Esophagus muscularis mucosa (tissue), 3 donors: Measurements from ENCODE around the gene ULK4.

Experiments used
- POLR2AphosphoS5 ChIP-seq, 2 donors: sonication (generic); formaldehyde crosslinking; IDR thresholded peaks; one replicate each; pipeline ENCODE4 v1.6.1; 2017; ENCODE audit warnings: antibody characterized with exemption in 2 of 2
- TF ChIP-seq, protein P1 (sequence below), 3 experiments: fragments of 200-600 bp in 2 of 3; fragments of 450-650 bp in 1 of 3; sonication (generic) in 2 of 3; IDR thresholded peaks; one replicate each; pipeline ENCODE4 v1.5.1; 2017 to 2019; ENCODE audit warnings: antibody characterized with exemption in 3 of 3, mild to moderate bottlenecking in 2 of 3, moderate library complexity in 1 of 3

DNA sequence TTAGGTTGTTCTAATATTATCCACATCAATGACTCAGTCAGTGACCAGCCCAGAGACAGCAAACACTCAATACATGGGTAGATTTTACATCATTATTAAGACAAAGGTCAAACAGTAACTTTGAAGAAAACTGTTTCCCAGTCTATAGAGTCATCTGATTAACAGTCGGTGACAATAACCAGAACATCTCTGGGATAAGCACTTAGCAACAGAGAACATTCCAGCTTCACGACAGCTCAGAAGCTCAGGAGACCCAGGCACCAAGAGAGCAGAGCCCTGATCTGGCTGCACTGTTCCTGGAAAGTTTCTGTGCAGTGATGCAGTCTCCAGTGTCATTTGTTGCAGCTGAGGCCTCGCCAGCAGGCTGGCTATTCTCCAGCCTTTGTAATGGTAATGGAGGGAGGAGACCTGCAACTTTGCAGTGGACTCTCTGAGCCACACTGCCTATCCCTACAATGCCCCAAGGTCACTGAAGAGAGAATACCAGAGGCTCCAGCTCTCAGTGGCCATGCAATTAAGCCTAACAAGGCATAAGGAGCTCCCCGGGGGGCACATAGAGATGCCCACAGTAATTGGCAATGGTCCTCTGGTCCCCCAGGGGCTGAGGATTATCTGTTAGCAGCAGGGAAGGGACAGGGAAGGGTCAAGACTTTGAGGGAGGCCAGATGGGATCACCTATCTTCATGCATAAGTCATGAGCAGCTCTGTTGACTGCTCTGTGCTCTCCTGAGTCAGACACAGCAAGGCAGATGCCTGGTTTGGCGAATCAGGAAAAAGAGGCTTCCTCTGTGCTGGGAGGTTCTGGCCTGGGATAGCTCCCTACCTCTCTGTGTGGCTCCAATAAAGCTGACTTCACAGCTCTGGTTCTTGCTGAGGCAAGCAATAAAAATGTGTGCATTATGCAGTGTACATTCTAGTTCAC is 599.0 kb downstream of the ULK4 start:
- TF ChIP-seq, protein P1, sequence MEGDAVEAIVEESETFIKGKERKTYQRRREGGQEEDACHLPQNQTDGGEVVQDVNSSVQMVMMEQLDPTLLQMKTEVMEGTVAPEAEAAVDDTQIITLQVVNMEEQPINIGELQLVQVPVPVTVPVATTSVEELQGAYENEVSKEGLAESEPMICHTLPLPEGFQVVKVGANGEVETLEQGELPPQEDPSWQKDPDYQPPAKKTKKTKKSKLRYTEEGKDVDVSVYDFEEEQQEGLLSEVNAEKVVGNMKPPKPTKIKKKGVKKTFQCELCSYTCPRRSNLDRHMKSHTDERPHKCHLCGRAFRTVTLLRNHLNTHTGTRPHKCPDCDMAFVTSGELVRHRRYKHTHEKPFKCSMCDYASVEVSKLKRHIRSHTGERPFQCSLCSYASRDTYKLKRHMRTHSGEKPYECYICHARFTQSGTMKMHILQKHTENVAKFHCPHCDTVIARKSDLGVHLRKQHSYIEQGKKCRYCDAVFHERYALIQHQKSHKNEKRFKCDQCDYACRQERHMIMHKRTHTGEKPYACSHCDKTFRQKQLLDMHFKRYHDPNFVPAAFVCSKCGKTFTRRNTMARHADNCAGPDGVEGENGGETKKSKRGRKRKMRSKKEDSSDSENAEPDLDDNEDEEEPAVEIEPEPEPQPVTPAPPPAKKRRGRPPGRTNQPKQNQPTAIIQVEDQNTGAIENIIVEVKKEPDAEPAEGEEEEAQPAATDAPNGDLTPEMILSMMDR (IDR thresholded peaks at IDR 0.05), result no peak
- no peak for TF ChIP-seq POLR2AphosphoS5 (IDR thresholded peaks at IDR 0.05)
